Endothelial cell of umbilical vein (primary cell): ENCODE results near the gene SCN5A. TPM values are rescaled to one million over a fixed set of nuclear protein-coding genes. Genes with fewer than 3 reads are reported as not detected.

Source experiments
- BruUV-seq: library from RNA; stranded (reverse); fragments of 400-500 nt; replicated peaks from 2 replicates; lab custom pipeline; 2021; lab: Mats Ljungman, UMichigan
- CTCF ChIA-PET: fragments of 300-600, 350-600 bp; sonication (Branson Sonifier 250); formaldehyde crosslinking; loops from one replicate; lab custom pipeline; 2021; ENCODE audit warnings: antibody characterized with exemption, inconsistent platforms; lab: Charles Lee
- POLR2A ChIA-PET: fragments of 300-600, 350-600 bp; sonication (Branson Sonifier 250); formaldehyde crosslinking; loops from one replicate; lab custom pipeline; 2021; ENCODE audit warnings: antibody characterized with exemption, inconsistent platforms; lab: Charles Lee
- DNase-seq: peaks from one replicate; pipeline ENCODE4 v3.0.0-alpha.2; 2011; ENCODE audit warnings: low read depth, low spot score
- FAIRE-seq: peaks from 2 replicates; lab custom pipeline; 2011; peaks lifted over from hg19 to GRCh38; lab: Jason Lieb, UNC
- H2AFZ ChIP-seq: 2 replicates; pipeline ENCODE4 v1.6.0; 2012; ENCODE audit warnings: low read depth, low read length, control low read depth, inconsistent platforms
- H3K27ac ChIP-seq: 2 replicates; pipeline ENCODE4 v1.5.1; 2011; ENCODE audit warnings: low read depth, mild to moderate bottlenecking, control low read depth, low read length, moderate library complexity; ENCODE audit not compliant: insufficient read depth
- H3K27me3 ChIP-seq, 2 experiments: 2 replicates each; pipeline versions ENCODE4 v1.6.0 to v1.6.1; 2011; ENCODE audit warnings: low read length in 2 of 2, mixed read lengths in 1 of 2; ENCODE audit not compliant: control insufficient read depth in 2 of 2, insufficient read depth in 2 of 2
- H3K36me3 ChIP-seq, 2 experiments: 2 replicates in 1 of 2; 3 replicates in 1 of 2; pipeline ENCODE4 v1.5.1; 2011; ENCODE audit warnings: low read length in 2 of 2, mild to moderate bottlenecking in 1 of 2, moderate library complexity in 1 of 2; ENCODE audit not compliant: control insufficient read depth in 2 of 2, insufficient read depth in 2 of 2; ENCODE audit errors: extremely low read depth in 1 of 2
- H3K4me1 ChIP-seq: 3 replicates; pipeline ENCODE4 v1.5.1; 2011; ENCODE audit warnings: mild to moderate bottlenecking, low read length; ENCODE audit not compliant: control insufficient read depth, insufficient read depth; ENCODE audit errors: extremely low read depth
- H3K4me2 ChIP-seq: 2 replicates; pipeline ENCODE4 v1.6.1; 2011; ENCODE audit warnings: low read length, control low read depth, mixed read lengths; ENCODE audit not compliant: insufficient read depth
- H3K4me3 ChIP-seq, 3 experiments: fragments of 200-600 bp in 1 of 3; sonication (generic), shearing (Covaris generic) in 1 of 3; replicated peaks in 1 of 3; 2 replicates each; pipeline ENCODE4 v1.5.1; 2011 to 2016; ENCODE audit warnings: control low read depth in 3 of 3, low read length in 3 of 3, mild to moderate bottlenecking in 2 of 3, inconsistent platforms in 1 of 3, low read depth in 1 of 3, moderate library complexity in 1 of 3; ENCODE audit not compliant: insufficient read depth in 1 of 3
- H3K79me2 ChIP-seq: 2 replicates; pipeline ENCODE4 v1.6.0; 2012; ENCODE audit warnings: low read length, inconsistent platforms; ENCODE audit not compliant: control insufficient read depth, insufficient read depth
- H3K9ac ChIP-seq: replicated peaks from 2 replicates; pipeline ENCODE3; 2011; ENCODE audit warnings: low read length, control low read depth; ENCODE audit not compliant: insufficient read depth; ENCODE audit errors: extremely low read depth
- H3K9me1 ChIP-seq: replicated peaks from 3 replicates; pipeline ENCODE4 v1.6.0; 2011; ENCODE audit warnings: mild to moderate bottlenecking, low read length; ENCODE audit not compliant: control insufficient read depth, insufficient read depth; ENCODE audit errors: extremely low read depth
- H3K9me3 ChIP-seq: replicated peaks from 2 replicates; pipeline ENCODE4 v1.5.1; 2012; ENCODE audit warnings: low read length, inconsistent platforms; ENCODE audit not compliant: control insufficient read depth, insufficient read depth
- H4K20me1 ChIP-seq: replicated peaks from 2 replicates; pipeline ENCODE3; 2011; ENCODE audit warnings: mild to moderate bottlenecking, low read length; ENCODE audit not compliant: control insufficient read depth, insufficient read depth; ENCODE audit errors: extremely low read depth
- EZH2 ChIP-seq: IDR thresholded peaks from 2 replicates; pipeline ENCODE4 v1.6.1; 2012; ENCODE audit warnings: borderline replicate concordance, low read depth, mild to moderate bottlenecking, moderate library complexity, low read length, inconsistent platforms; ENCODE audit not compliant: severe bottlenecking
- FOS ChIP-seq: IDR thresholded peaks from 2 replicates; pipeline ENCODE4 v1.6.1; 2011; ENCODE audit warnings: mild to moderate bottlenecking, low read length, moderate library complexity, borderline replicate concordance; ENCODE audit not compliant: insufficient read depth
- GATA2 ChIP-seq: IDR thresholded peaks from 2 replicates; pipeline ENCODE4 v1.7.0; 2011; ENCODE audit warnings: low read depth, mild to moderate bottlenecking, moderate library complexity, mixed read lengths, low read length; ENCODE audit not compliant: insufficient read length, insufficient read depth
- JUN ChIP-seq: IDR thresholded peaks from 2 replicates; pipeline ENCODE4 v1.6.1; 2011; ENCODE audit warnings: borderline replicate concordance, low read depth; ENCODE audit not compliant: insufficient read length, insufficient read depth
- MYC ChIP-seq: IDR thresholded peaks from one replicate; pipeline ENCODE4 v1.6.1; 2011; ENCODE audit warnings: mild to moderate bottlenecking, low read depth, low read length
- POLR2A ChIP-seq: IDR thresholded peaks from 2 replicates; pipeline ENCODE4 v1.6.1; 2012; ENCODE audit warnings: low read depth, mild to moderate bottlenecking, control low read depth, low read length
- POLR2AphosphoS5 ChIP-seq: IDR thresholded peaks from 2 replicates; pipeline ENCODE4 v1.6.1; 2012; ENCODE audit warnings: low read depth, mild to moderate bottlenecking, control low read depth, low read length, moderate library complexity; ENCODE audit not compliant: insufficient read depth
- dilution Hi-C: fragments of 300-500 bp; cut with MboI; formaldehyde crosslinking; loops from one replicate; pipeline ENCODE4 v1.15.0; 2019; ENCODE audit warnings: low sequenced_read_pairs; ENCODE audit not compliant: extremely low pct_ligation_motif_present
- intact Hi-C: fragments of 100-400 bp; cut with micrococcal nuclease; formaldehyde crosslinking; loops from one replicate; pipeline ENCODE4 v1.10.0; 2022
- polyA plus RNA-seq, 4 experiments: library from polyadenylated mRNA; depleted of rRNA in 3 of 4; stranded (reverse) in 3 of 4; unstranded in 1 of 4; fragments of >200 nt; gene quantifications; 2 replicates each; pipeline versions ENCODE4 v1.2.1 to v1.2.3, GENCODE V29; 2011 to 2012; ENCODE audit warnings: missing spikeins in 1 of 4
- total RNA-seq: library from RNA; stranded (reverse); gene quantifications from 2 replicates; pipeline ENCODE4 v1.2.3, GENCODE V29; 2021
- TF ChIP-seq, protein P1 (sequence below), 2 donors: IDR thresholded peaks; 1 replicate in 1 of 2; 2 replicates in 1 of 2; pipeline ENCODE4 v1.5.1; 2011; ENCODE audit warnings: low read length in 2 of 2, mild to moderate bottlenecking in 2 of 2, moderate library complexity in 2 of 2, control low read depth in 1 of 2, inconsistent platforms in 1 of 2, low read depth in 1 of 2; ENCODE audit not compliant: insufficient read depth in 1 of 2; ENCODE audit errors: extremely low read depth in 1 of 2
- TF ChIP-seq, protein P2 (sequence below): IDR thresholded peaks from 2 replicates; pipeline ENCODE4 v1.6.1; 2011; ENCODE audit not compliant: insufficient read depth, insufficient read length

SCN5A gene
- total and polyA plus RNA-seq, 2 donors (not counting 3 experiments of a cell fraction or from before 2014, with no cell fraction given): 2.7 to 20.0 TPM

DNA sequence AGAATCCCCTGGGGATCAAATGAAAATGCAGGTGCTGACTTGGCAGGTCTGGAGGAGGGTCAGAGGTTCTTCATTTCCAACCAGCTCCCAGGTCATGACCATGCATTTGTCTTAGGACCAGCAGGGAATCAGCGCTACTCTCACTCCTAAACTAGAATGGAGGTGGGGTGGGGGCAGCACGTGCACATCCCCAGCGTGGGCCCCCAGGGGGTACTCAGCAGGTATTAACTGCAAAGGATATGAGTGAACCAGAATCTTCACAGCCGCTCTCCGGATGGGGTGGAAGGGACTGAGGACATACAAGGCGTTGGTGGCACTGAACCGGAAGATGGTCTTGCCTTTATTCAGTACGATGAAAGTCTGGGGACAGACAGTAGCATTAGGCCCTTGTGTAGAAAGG, 19.4 kb downstream of the SCN5A start:
- no peaks in the 10 kb centered on the region for H3K27me3 ChIP-seq
- no peak overlapping the region for H3K9ac ChIP-seq
- no peaks in the 10 kb centered on the region for H4K20me1 ChIP-seq
- H3K36me3 ChIP-seq: no peaks in the 10 kb centered on the region
- intact Hi-C loops: no loop called here
- no peak overlapping the region for H2AFZ ChIP-seq
- dilution Hi-C loops: no loop called here
- no peak for TF ChIP-seq JUN
- no peak for TF ChIP-seq FOS
- TF ChIP-seq, protein P1, sequence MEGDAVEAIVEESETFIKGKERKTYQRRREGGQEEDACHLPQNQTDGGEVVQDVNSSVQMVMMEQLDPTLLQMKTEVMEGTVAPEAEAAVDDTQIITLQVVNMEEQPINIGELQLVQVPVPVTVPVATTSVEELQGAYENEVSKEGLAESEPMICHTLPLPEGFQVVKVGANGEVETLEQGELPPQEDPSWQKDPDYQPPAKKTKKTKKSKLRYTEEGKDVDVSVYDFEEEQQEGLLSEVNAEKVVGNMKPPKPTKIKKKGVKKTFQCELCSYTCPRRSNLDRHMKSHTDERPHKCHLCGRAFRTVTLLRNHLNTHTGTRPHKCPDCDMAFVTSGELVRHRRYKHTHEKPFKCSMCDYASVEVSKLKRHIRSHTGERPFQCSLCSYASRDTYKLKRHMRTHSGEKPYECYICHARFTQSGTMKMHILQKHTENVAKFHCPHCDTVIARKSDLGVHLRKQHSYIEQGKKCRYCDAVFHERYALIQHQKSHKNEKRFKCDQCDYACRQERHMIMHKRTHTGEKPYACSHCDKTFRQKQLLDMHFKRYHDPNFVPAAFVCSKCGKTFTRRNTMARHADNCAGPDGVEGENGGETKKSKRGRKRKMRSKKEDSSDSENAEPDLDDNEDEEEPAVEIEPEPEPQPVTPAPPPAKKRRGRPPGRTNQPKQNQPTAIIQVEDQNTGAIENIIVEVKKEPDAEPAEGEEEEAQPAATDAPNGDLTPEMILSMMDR (IDR thresholded peaks at IDR 0.05; ENCODE audit: extremely low read depth in 1 of 2, insufficient read depth in 1 of 2, low read depth in 1 of 2, low read length in 2 of 2): no peak
- TF ChIP-seq POLR2A: no peak
- TF ChIP-seq MYC: no peak
- TF ChIP-seq POLR2AphosphoS5: no peak
- TF ChIP-seq, protein P2, sequence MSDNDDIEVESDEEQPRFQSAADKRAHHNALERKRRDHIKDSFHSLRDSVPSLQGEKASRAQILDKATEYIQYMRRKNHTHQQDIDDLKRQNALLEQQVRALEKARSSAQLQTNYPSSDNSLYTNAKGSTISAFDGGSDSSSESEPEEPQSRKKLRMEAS: no peak
- TF ChIP-seq GATA2: no peak
- TF ChIP-seq EZH2: no peak
- no TSS peak for BruUV-seq
- H3K79me2 ChIP-seq: no peaks in the 10 kb centered on the region
- peaks cover 10% of the 10 kb centered on the region for H3K4me1 ChIP-seq
- CTCF ChIA-PET: interaction anchor here (1.0 to 3.2 kb wide), 7 partner anchors 11 to 214 kb away, joined by 4 to 20 read pairs (median 5); no protein-coding TSS in a partner anchor
- FAIRE-seq (no peak), DNase-seq (no peak)
- no peaks in the 10 kb centered on the region for H3K9me1 ChIP-seq
- no peak overlapping the region for H3K4me2 ChIP-seq
- H3K27ac ChIP-seq: no peak overlapping the region
- H3K4me3 ChIP-seq: no peak overlapping the region
- no peaks in the 10 kb centered on the region for H3K9me3 ChIP-seq
- POLR2A ChIA-PET: no interaction called here
